B cell (primary cell): Measurements from ENCODE around the gene GRID2. TPM values are rescaled to one million over a fixed set of nuclear protein-coding genes. Genes with fewer than 3 reads are reported as not detected.

Source experiments
- ATAC-seq: fragments of 200-7000 bp; cut with Tn5 transposase; one replicate; pipeline ENCODE4 v1.10.0; 2021; ENCODE audit warnings: low read depth, mild to moderate bottlenecking, moderate number of reproducible peaks, moderate library complexity
- CTCF ChIA-PET: fragments of 350-600 bp; sonication (Branson Sonifier 250); formaldehyde crosslinking; loops from one replicate; lab custom pipeline; 2021; ENCODE audit warnings: antibody characterized with exemption, inconsistent platforms; lab: Charles Lee
- POLR2A ChIA-PET: fragments of 350-600 bp; sonication (Branson Sonifier 250); formaldehyde crosslinking; loops from one replicate; lab custom pipeline; 2021; ENCODE audit warnings: antibody characterized with exemption; lab: Charles Lee
- DNase-seq: peaks from one replicate; pipeline ENCODE4 v3.0.0; 2013
- H2AFZ ChIP-seq: 2 replicates; pipeline ENCODE4 v1.6.1; 2012; ENCODE audit warnings: mild to moderate bottlenecking, low read depth, low read length; ENCODE audit not compliant: insufficient read depth, poor library complexity, severe bottlenecking
- H3K27ac ChIP-seq, 2 donors: 1 replicate in 1 of 2; 2 replicates in 1 of 2; pipeline ENCODE4 v1.5.1; 2012 to 2013; ENCODE audit warnings: low read length in 2 of 2, mild to moderate bottlenecking in 2 of 2, moderate library complexity in 1 of 2
- H3K27me3 ChIP-seq, 4 experiments: fragments of 200-600 bp in 1 of 4; sonication (generic) in 1 of 4; replicated peaks in 1 of 4; 1 replicate in 2 of 4; 2 replicates in 2 of 4; pipeline versions ENCODE4 v1.6.1 to v1.7.0; 2013 to 2016; ENCODE audit warnings: low read length in 3 of 4, mild to moderate bottlenecking in 2 of 4, mixed read lengths in 1 of 4, moderate library complexity in 1 of 4; ENCODE audit not compliant: insufficient read depth in 4 of 4, control insufficient read depth in 3 of 4; ENCODE audit errors: control extremely low read depth in 1 of 4
- H3K36me3 ChIP-seq, 2 experiments: replicated peaks in 1 of 2; 1 replicate in 1 of 2; 2 replicates in 1 of 2; pipeline versions ENCODE4 v1.6.1 to v1.7.1; 2013; ENCODE audit warnings: low read length in 1 of 2; ENCODE audit not compliant: insufficient read depth in 2 of 2, control insufficient read depth in 1 of 2; ENCODE audit errors: control extremely low read depth in 1 of 2, extremely low read depth in 1 of 2
- H3K4me1 ChIP-seq, 2 donors: fragments of 200-600 bp in 1 of 2; sonication (generic) in 1 of 2; 1 replicate in 1 of 2; 2 replicates in 1 of 2; pipeline versions ENCODE4 v1.5.1 to v1.6.1; 2013 to 2017; ENCODE audit warnings: low read length in 2 of 2; ENCODE audit not compliant: control insufficient read depth in 2 of 2, insufficient read depth in 2 of 2
- H3K4me2 ChIP-seq: replicated peaks from 2 replicates; pipeline ENCODE3; 2012; ENCODE audit warnings: mild to moderate bottlenecking, low read depth, low read length; ENCODE audit not compliant: poor library complexity, severe bottlenecking
- H3K4me3 ChIP-seq, 5 experiments: fragments of 200-600 bp in 1 of 5; sonication (generic) in 1 of 5; 1 replicate in 3 of 5; 2 replicates in 2 of 5; pipeline versions ENCODE4 v1.5.1 to v1.7.0; 2011 to 2016; ENCODE audit warnings: low read length in 4 of 5, mild to moderate bottlenecking in 4 of 5, low read depth in 2 of 5, control low read depth in 1 of 5, moderate library complexity in 1 of 5; ENCODE audit not compliant: insufficient read depth in 1 of 5; ENCODE audit errors: control extremely low read depth in 1 of 5, extremely low read depth in 1 of 5
- H3K79me2 ChIP-seq: fragments of 200-600 bp; sonication (generic); one replicate; pipeline ENCODE4 v1.6.0; 2016; ENCODE audit warnings: low read length; ENCODE audit not compliant: control insufficient read depth, insufficient read depth
- H3K9ac ChIP-seq: fragments of 200-600 bp; sonication (generic); 2 replicates; pipeline ENCODE4 v1.6.1; 2017; ENCODE audit warnings: mild to moderate bottlenecking, low read length, moderate library complexity
- H3K9me3 ChIP-seq, 3 donors: one replicate each; pipeline versions ENCODE4 v1.6.1 to v1.7.1; 2013; ENCODE audit warnings: low read length in 2 of 3; ENCODE audit not compliant: control insufficient read depth in 2 of 3, insufficient read depth in 1 of 3; ENCODE audit errors: control extremely low read depth in 1 of 3
- H4K20me1 ChIP-seq: 2 replicates; pipeline ENCODE4 v1.6.0; 2012; ENCODE audit warnings: mild to moderate bottlenecking, low read length; ENCODE audit not compliant: insufficient read depth, control insufficient read depth, poor library complexity, severe bottlenecking
- H3K27ac Mint-ChIP-seq: one replicate; pipeline ENCODE4 v1.8.0; 2021; ENCODE audit warnings: mixed read lengths
- H3K27me3 Mint-ChIP-seq: one replicate; pipeline ENCODE4 v1.8.0; 2021; ENCODE audit warnings: mixed read lengths
- H3K4me1 Mint-ChIP-seq: one replicate; pipeline ENCODE4 v1.8.0; 2021; ENCODE audit warnings: mixed read lengths
- H3K4me3 Mint-ChIP-seq: one replicate; pipeline ENCODE4 v1.8.0; 2021; ENCODE audit warnings: mixed read lengths
- H3K9me3 Mint-ChIP-seq: one replicate; pipeline ENCODE4 v1.8.0; 2022; ENCODE audit warnings: mixed read lengths; ENCODE audit not compliant: insufficient read depth
- CTCF ChIP-seq: fragments of 200-600 bp; IDR thresholded peaks from one replicate; pipeline ENCODE4 v1.8.0; 2022; ENCODE audit warnings: antibody characterized with exemption, mild to moderate bottlenecking
- EZH2 ChIP-seq: IDR thresholded peaks from 2 replicates; pipeline ENCODE4 v1.6.1; 2012; ENCODE audit warnings: borderline replicate concordance, low read depth, mild to moderate bottlenecking, moderate library complexity, low read length; ENCODE audit not compliant: insufficient read depth, poor library complexity, severe bottlenecking
- WGBS: methylation state at CpG from one replicate; pipeline ENCODE4 v1.1.5; 2013; ENCODE audit warnings: missing lambda C conversion rate; ENCODE audit not compliant: insufficient coverage; 5-methylcytosine and 5-hydroxymethylcytosine counted together
- intact Hi-C: fragments of 100-400 bp; cut with micrococcal nuclease; formaldehyde crosslinking; loops from one replicate; pipeline ENCODE4 v1.10.0; 2022
- polyA plus RNA-seq: library from polyadenylated mRNA; depleted of rRNA; stranded (reverse); fragments of >200 nt; gene quantifications from 2 replicates; pipeline ENCODE4 v1.2.3, GENCODE V29; 2012
- total RNA-seq, 2 donors: library from RNA; stranded (reverse); fragments of 120-200 nt in 1 of 2; gene quantifications; 1 replicate in 1 of 2; 2 replicates in 1 of 2; pipeline versions ENCODE4 v1.2.3 to v1.2.4, GENCODE V29; 2013 to 2022

GRID2 gene
- total and polyA plus RNA-seq, 2 donors (not counting 1 experiment from before 2014, with no cell fraction given): not detected

- Mint-ChIP-seq H3K27me3 (peaks cover 13% of the 10 kb centered on the region), H3K27ac (no peak overlapping the region), H3K9me3 (no peaks in the 10 kb centered on the region), H3K4me3 (no peak overlapping the region), H3K4me1 (peaks cover 3% of the 10 kb centered on the region)
- ChIA-PET POLR2A (no interaction called here), CTCF (no interaction called here)
- no peak overlapping the region for H3K4me3 ChIP-seq
- no peaks in the 10 kb centered on the region for H3K4me1 ChIP-seq
- no peaks in the 10 kb centered on the region for H3K79me2 ChIP-seq
- no peak for DNase-seq
- no peaks in the 10 kb centered on the region for H3K36me3 ChIP-seq
- no peak overlapping the region for H3K27ac ChIP-seq
- intact Hi-C loops: no loop called here
- no CpG with 5 or more reads among the region's 1 CpG for WGBS
- H3K9ac ChIP-seq: no peak overlapping the region
- TF ChIP-seq CTCF (no peak), EZH2 (no peak)
- no peak overlapping the region for H3K4me2 ChIP-seq
- H3K27me3 ChIP-seq: peaks cover 0 to 3% (median 0%) of the 10 kb centered on the region in 4 experiments
- no peak for ATAC-seq
- H4K20me1 ChIP-seq: no peaks in the 10 kb centered on the region
- H3K9me3 ChIP-seq: no peaks in the 10 kb centered on the region
- no peak overlapping the region for H2AFZ ChIP-seq
Measured at GRCh38 chr4:93761286-93761685, 1457.5 kb downstream of the GRID2 start.

- no CpG with 5 or more reads among the region's 5 CpGs for WGBS
- no peak overlapping the region for H3K9ac ChIP-seq
- CTCF ChIA-PET: interaction anchor here (1.0 kb wide), 1 partner anchor 54 kb away, joined by 4 read pairs; no protein-coding TSS in a partner anchor
- POLR2A ChIA-PET: no interaction called here
- H3K79me2 ChIP-seq: no peaks in the 10 kb centered on the region
- H3K9me3 ChIP-seq: no peaks in the 10 kb centered on the region
- H3K27me3 Mint-ChIP-seq: peaks cover 9% of the 10 kb centered on the region
- no peak overlapping the region for H3K4me2 ChIP-seq
- H3K27me3 ChIP-seq: peaks cover 0 to 3% (median 0%) of the 10 kb centered on the region in 4 experiments
- no peaks in the 10 kb centered on the region for H4K20me1 ChIP-seq
- peaks cover under 1% of the 10 kb centered on the region for H3K4me1 Mint-ChIP-seq
- no peak overlapping the region for H3K4me3 ChIP-seq
- TF ChIP-seq CTCF: peak; percentile 71
- no peak for TF ChIP-seq EZH2
- no peak for ATAC-seq
- H2AFZ ChIP-seq: no peak overlapping the region
- H3K27ac ChIP-seq: no peak overlapping the region
- intact Hi-C loops: loop anchor here (1.0 kb wide), 1 partner anchor 54 kb away; no protein-coding TSS in a partner anchor
- no peaks in the 10 kb centered on the region for H3K9me3 Mint-ChIP-seq
- H3K27ac Mint-ChIP-seq: no peak overlapping the region
- H3K4me3 Mint-ChIP-seq: no peak overlapping the region
- H3K36me3 ChIP-seq: no peaks in the 10 kb centered on the region
- peak; percentile 17 for DNase-seq
- no peaks in the 10 kb centered on the region for H3K4me1 ChIP-seq
Measured at GRCh38 chr4:93764639-93765246, 1461.0 kb downstream of the GRID2 start.
